CD14-positive monocyte (primary cell): ENCODE results near the gene CAPS2. TPM values are rescaled to one million over a fixed set of nuclear protein-coding genes. Genes with fewer than 3 reads are reported as not detected.
"Not testable (repeated sequence)": the region's sequence is repeated elsewhere in the genome, so short reads cannot be mapped to it uniquely, and the experiment has no call there.

Source experiments
- DNase-seq, 3 donors: peaks; one replicate each; pipeline ENCODE4 v3.0.0-alpha.2; 2011 to 2022
- H2AFZ ChIP-seq: 2 replicates; pipeline ENCODE4 v1.6.0; 2012; ENCODE audit warnings: mild to moderate bottlenecking, low read depth, low read length, inconsistent platforms; ENCODE audit not compliant: insufficient read depth, poor library complexity, severe bottlenecking
- H3K27ac ChIP-seq, 2 donors: 1 replicate in 1 of 2; 2 replicates in 1 of 2; pipeline ENCODE4 v1.5.1; 2012 to 2013; ENCODE audit warnings: low read length in 2 of 2, control low read depth in 1 of 2, inconsistent platforms in 1 of 2, low read depth in 1 of 2, mild to moderate bottlenecking in 1 of 2
- H3K27me3 ChIP-seq, 2 donors: one replicate each; pipeline versions ENCODE4 v1.6.0 to v1.6.1; 2011 to 2013; ENCODE audit warnings: low read length in 2 of 2; ENCODE audit not compliant: control insufficient read depth in 2 of 2, insufficient read depth in 2 of 2
- H3K36me3 ChIP-seq, 2 donors: replicated peaks in 1 of 2; 1 replicate in 1 of 2; 2 replicates in 1 of 2; pipeline versions ENCODE4 v1.5.1 to v1.6.1; 2012 to 2013; ENCODE audit warnings: low read length in 2 of 2, control low read depth in 1 of 2, inconsistent platforms in 1 of 2, mild to moderate bottlenecking in 1 of 2; ENCODE audit not compliant: insufficient read depth in 2 of 2, control insufficient read depth in 1 of 2
- H3K4me1 ChIP-seq, 2 donors: 1 replicate in 1 of 2; 2 replicates in 1 of 2; pipeline versions ENCODE4 v1.5.1 to v1.6.1; 2012 to 2013; ENCODE audit warnings: low read length in 2 of 2, control low read depth in 1 of 2, inconsistent platforms in 1 of 2, mild to moderate bottlenecking in 1 of 2, moderate library complexity in 1 of 2; ENCODE audit not compliant: insufficient read depth in 2 of 2, control insufficient read depth in 1 of 2
- H3K4me2 ChIP-seq: replicated peaks from 2 replicates; pipeline ENCODE3; 2012; ENCODE audit warnings: low read length, moderate library complexity, mild to moderate bottlenecking; ENCODE audit not compliant: poor library complexity, severe bottlenecking; ENCODE audit errors: extremely low read depth
- H3K4me3 ChIP-seq, 3 experiments: fragments of 200-600 bp in 1 of 3; sonication (generic) in 1 of 3; replicated peaks in 1 of 3; 1 replicate in 2 of 3; 2 replicates in 1 of 3; pipeline ENCODE4 v1.5.1; 2011 to 2013; ENCODE audit warnings: low read length in 3 of 3, mild to moderate bottlenecking in 3 of 3, control low read depth in 2 of 3, low read depth in 2 of 3, inconsistent platforms in 1 of 3, moderate library complexity in 1 of 3
- H3K79me2 ChIP-seq: 2 replicates; pipeline ENCODE4 v1.6.0; 2012; ENCODE audit warnings: mild to moderate bottlenecking, control low read depth, inconsistent platforms, low read length, moderate library complexity; ENCODE audit not compliant: insufficient read depth
- H3K9ac ChIP-seq: 2 replicates; pipeline ENCODE4 v1.6.0; 2017; ENCODE audit warnings: low read length, mild to moderate bottlenecking; ENCODE audit not compliant: insufficient read depth, poor library complexity, severe bottlenecking
- H3K9me3 ChIP-seq, 2 donors: replicated peaks in 1 of 2; 1 replicate in 1 of 2; 2 replicates in 1 of 2; pipeline versions ENCODE4 v1.5.1 to v1.6.1; 2012 to 2013; ENCODE audit warnings: low read length in 2 of 2, control low read depth in 1 of 2; ENCODE audit not compliant: control insufficient read depth in 1 of 2, insufficient read depth in 1 of 2
- H4K20me1 ChIP-seq: 2 replicates; pipeline ENCODE4 v1.6.0; 2012; ENCODE audit warnings: mild to moderate bottlenecking, low read length, control low read depth, moderate library complexity; ENCODE audit not compliant: insufficient read depth
- H3K27ac Mint-ChIP-seq, 7 donors: one replicate each; pipeline ENCODE4 v1.8.0; 2020; ENCODE audit warnings: mild to moderate bottlenecking in 7 of 7, mixed read lengths in 7 of 7, moderate library complexity in 6 of 7, inconsistent platforms in 2 of 7
- H3K27me3 Mint-ChIP-seq, 3 donors: one replicate each; pipeline ENCODE4 v1.8.0; 2021 to 2022; ENCODE audit warnings: low read depth in 3 of 3, mild to moderate bottlenecking in 3 of 3, mixed read lengths in 3 of 3, moderate library complexity in 3 of 3, inconsistent platforms in 1 of 3
- H3K36me3 Mint-ChIP-seq, 2 donors: one replicate each; pipeline ENCODE4 v1.8.0; 2020; ENCODE audit warnings: mixed read lengths in 2 of 2, inconsistent platforms in 1 of 2, mild to moderate bottlenecking in 1 of 2
- H3K4me1 Mint-ChIP-seq: one replicate; pipeline ENCODE4 v1.8.0; 2020; ENCODE audit warnings: mild to moderate bottlenecking, mixed read lengths
- H3K4me3 Mint-ChIP-seq, 2 donors: one replicate each; pipeline ENCODE4 v1.8.0; 2020; ENCODE audit warnings: mild to moderate bottlenecking in 2 of 2, mixed read lengths in 2 of 2, moderate library complexity in 1 of 2
- H3K9me3 Mint-ChIP-seq, 7 donors: one replicate each; pipeline ENCODE4 v1.8.0; 2020 to 2022; ENCODE audit warnings: mixed read lengths in 7 of 7, mild to moderate bottlenecking in 6 of 7, moderate library complexity in 6 of 7, inconsistent platforms in 2 of 7
- WGBS: methylation state at CpG from one replicate; pipeline ENCODE4 v1.1.5; 2013; ENCODE audit warnings: missing lambda C conversion rate; ENCODE audit not compliant: insufficient coverage; 5-methylcytosine and 5-hydroxymethylcytosine counted together
- intact Hi-C, 2 donors: fragments of 100-400 bp; cut with micrococcal nuclease; formaldehyde crosslinking; loops; one replicate each; pipeline versions ENCODE4 v1.15.0 to v1.15.1; 2023
- polyA plus RNA-seq, 3 donors: library from polyadenylated mRNA; depleted of rRNA in 1 of 3; unstranded in 2 of 3; stranded (reverse) in 1 of 3; fragments of 300-500 nt in 2 of 3; fragments of >200 nt in 1 of 3; fragmentation: Illumina TruSeq in 2 of 3; gene quantifications; 1 replicate in 2 of 3; 2 replicates in 1 of 3; pipeline ENCODE4 v1.2.3, GENCODE V29; 2012 to 2021
- TF ChIP-seq, protein P1 (sequence below): fragments of 200-600 bp; IDR thresholded peaks from one replicate; pipeline ENCODE4 v1.8.0; 2022; ENCODE audit warnings: antibody characterized with exemption, mild to moderate bottlenecking

Gene CAPS2
- polyA plus RNA-seq, 3 donors: 0.36 to 0.49 TPM; not detected in 1

DNA sequence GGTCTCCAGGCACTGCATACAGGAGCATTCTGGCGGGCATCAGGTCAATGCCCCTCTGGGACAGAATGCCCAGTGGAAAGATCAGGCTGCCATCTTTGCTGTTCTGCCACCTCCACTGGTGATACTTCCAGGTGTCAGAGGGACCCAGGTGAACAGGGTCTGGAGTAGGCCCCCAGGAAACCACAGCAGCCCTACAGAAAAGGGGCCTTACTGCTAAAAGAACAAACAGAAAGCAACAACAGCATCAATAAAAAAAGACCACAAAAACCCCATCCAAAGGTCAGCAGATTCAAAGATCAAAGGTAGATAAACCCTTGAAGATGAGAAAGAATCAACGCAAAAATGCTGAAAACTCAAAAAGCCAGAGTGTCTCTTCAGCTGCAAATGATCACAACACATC, 20.3 kb upstream of the CAPS2 start:
- TF ChIP-seq, protein P1, sequence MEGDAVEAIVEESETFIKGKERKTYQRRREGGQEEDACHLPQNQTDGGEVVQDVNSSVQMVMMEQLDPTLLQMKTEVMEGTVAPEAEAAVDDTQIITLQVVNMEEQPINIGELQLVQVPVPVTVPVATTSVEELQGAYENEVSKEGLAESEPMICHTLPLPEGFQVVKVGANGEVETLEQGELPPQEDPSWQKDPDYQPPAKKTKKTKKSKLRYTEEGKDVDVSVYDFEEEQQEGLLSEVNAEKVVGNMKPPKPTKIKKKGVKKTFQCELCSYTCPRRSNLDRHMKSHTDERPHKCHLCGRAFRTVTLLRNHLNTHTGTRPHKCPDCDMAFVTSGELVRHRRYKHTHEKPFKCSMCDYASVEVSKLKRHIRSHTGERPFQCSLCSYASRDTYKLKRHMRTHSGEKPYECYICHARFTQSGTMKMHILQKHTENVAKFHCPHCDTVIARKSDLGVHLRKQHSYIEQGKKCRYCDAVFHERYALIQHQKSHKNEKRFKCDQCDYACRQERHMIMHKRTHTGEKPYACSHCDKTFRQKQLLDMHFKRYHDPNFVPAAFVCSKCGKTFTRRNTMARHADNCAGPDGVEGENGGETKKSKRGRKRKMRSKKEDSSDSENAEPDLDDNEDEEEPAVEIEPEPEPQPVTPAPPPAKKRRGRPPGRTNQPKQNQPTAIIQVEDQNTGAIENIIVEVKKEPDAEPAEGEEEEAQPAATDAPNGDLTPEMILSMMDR: no peak
- Mint-ChIP-seq H3K4me1 (peaks cover 2% of the 10 kb centered on the region), H3K9me3 (peaks cover 0 to 17% (median 11%) of the 10 kb centered on the region in 7 donors), H3K27ac (no peak overlapping the region), H3K36me3 (no peaks in the 10 kb centered on the region), H3K27me3 (peaks cover 0 to 4% (median 2%) of the 10 kb centered on the region in 3 donors), H3K4me3 (no peak overlapping the region)
- Histone ChIP-seq H3K27ac (no peak overlapping the region), H3K9ac (no peak overlapping the region), H4K20me1 (no peaks in the 10 kb centered on the region), H3K9me3 (no peaks in the 10 kb centered on the region), H3K36me3 (no peaks in the 10 kb centered on the region), H3K4me3 (no peak overlapping the region), H3K4me1 (no peaks in the 10 kb centered on the region), H3K4me2 (no peak overlapping the region), H3K79me2 (no peaks in the 10 kb centered on the region), H2AFZ (no peak overlapping the region), H3K27me3 (no peaks in the 10 kb centered on the region)
- WGBS: 93% methylated on average over 2 of the region's 2 CpGs
- intact Hi-C loops: no loop called here
- no peak for DNase-seq

DNA sequence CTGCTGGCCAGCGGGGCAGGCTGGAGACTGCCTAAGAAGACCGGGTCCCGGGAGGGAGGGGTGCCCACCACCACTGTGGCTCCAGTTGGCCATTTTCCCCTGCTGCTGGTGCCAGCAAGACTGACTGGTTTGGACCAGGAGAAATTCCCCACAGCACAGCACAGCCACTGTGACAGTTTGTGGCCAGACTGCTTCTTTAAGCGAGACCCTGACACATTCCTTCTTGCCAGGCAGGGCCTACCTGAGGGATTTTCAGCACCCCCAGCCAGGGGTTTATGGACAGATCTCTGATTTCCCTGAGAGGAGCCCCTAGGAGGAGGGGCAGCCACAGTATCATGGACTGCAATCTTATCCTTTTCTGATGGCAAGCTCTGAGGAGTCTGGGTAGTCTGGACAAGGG, 19.8 kb upstream of the CAPS2 start:
- Mint-ChIP-seq H3K4me1 (peaks cover 2% of the 10 kb centered on the region), H3K27me3 (peaks cover 0 to 4% (median 2%) of the 10 kb centered on the region in 3 donors), H3K4me3 (no peak overlapping the region), H3K27ac (no peak overlapping the region), H3K9me3 (peaks cover 0 to 15% (median 8%) of the 10 kb centered on the region in 7 donors), H3K36me3 (no peaks in the 10 kb centered on the region)
- Histone ChIP-seq H3K27me3 (no peaks in the 10 kb centered on the region), H3K4me3 (no peak overlapping the region), H3K36me3 (no peaks in the 10 kb centered on the region), H3K9me3 (no peaks in the 10 kb centered on the region), H2AFZ (no peak overlapping the region), H3K4me2 (no peak overlapping the region), H3K4me1 (no peaks in the 10 kb centered on the region), H3K9ac (no peak overlapping the region), H3K79me2 (no peaks in the 10 kb centered on the region), H3K27ac (no peak overlapping the region), H4K20me1 (no peaks in the 10 kb centered on the region)
- no peak for DNase-seq
- intact Hi-C loops: no loop called here
- 94% methylated on average over 4 of the region's 4 CpGs for WGBS
- TF ChIP-seq, protein P1: no peak

DNA sequence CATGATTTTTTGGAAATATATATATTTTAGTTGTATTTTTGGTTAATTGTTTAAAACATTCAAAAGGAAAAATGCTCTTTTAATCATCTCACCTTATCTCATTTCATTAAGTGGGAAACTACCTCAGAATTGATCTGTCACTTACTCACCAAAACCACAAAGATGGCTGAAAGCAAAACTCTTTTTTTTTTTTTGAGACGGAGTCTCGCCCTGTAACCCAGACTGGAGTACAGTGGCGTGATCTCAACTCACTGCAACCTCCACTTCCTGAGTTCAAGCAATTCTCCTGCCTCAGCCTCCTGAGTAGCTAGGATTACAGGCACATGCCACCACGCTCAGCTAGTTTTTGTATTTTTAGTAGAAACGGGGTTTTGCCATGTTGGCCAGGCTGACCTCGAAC, 16.1 kb upstream of the CAPS2 start:
- WGBS: 90% methylated on average over 2 of the region's 6 CpGs
- H3K9me3 ChIP-seq, H3K79me2 ChIP-seq, H3K27ac ChIP-seq, H3K4me3 Mint-ChIP-seq, H3K27me3 Mint-ChIP-seq, H3K27me3 ChIP-seq, H2AFZ ChIP-seq, H3K4me3 ChIP-seq, H3K4me1 ChIP-seq, H3K36me3 ChIP-seq, H3K36me3 Mint-ChIP-seq, H3K9ac ChIP-seq, H3K9me3 Mint-ChIP-seq, H3K4me2 ChIP-seq, H3K27ac Mint-ChIP-seq, H4K20me1 ChIP-seq, H3K4me1 Mint-ChIP-seq, intact Hi-C loops, DNase-seq: not testable (repeated sequence)
